Suprapubic skin (tissue), 4 donors: Measurements from ENCODE around the gene TOM1L2.

Experiments
- CTCF ChIP-seq, 2 donors: fragments of 200-600 bp in 1 of 2; fragments of 450-650 bp in 1 of 2; sonication (generic) in 1 of 2; IDR thresholded peaks; one replicate each; pipeline ENCODE4 v1.5.1; 2016 to 2019; ENCODE audit warnings: antibody characterized with exemption in 2 of 2, mild to moderate bottlenecking in 1 of 2, moderate library complexity in 1 of 2
- POLR2A ChIP-seq, 2 donors: fragments of 450-650 bp; IDR thresholded peaks; one replicate each; pipeline ENCODE4 v1.6.1; 2017; ENCODE audit warnings: antibody characterized with exemption in 2 of 2, mild to moderate bottlenecking in 2 of 2, moderate library complexity in 2 of 2
- POLR2AphosphoS5 ChIP-seq, 3 donors: sonication (generic); formaldehyde crosslinking; IDR thresholded peaks; one replicate each; pipeline ENCODE4 v1.6.1; 2017; ENCODE audit warnings: antibody characterized with exemption in 3 of 3

GRCh38 chr17:17979778-17980177 is 7.6 kb upstream of the TOM1L2 start:
- TF ChIP-seq POLR2A (IDR thresholded peaks at IDR 0.05) (no peak), POLR2AphosphoS5 (IDR thresholded peaks at IDR 0.05) (no peak), CTCF (IDR thresholded peaks at IDR 0.05) (no peak)
